ENCODE results near the gene ZDHHC1.

The ZDHHC1 gene

DNA sequence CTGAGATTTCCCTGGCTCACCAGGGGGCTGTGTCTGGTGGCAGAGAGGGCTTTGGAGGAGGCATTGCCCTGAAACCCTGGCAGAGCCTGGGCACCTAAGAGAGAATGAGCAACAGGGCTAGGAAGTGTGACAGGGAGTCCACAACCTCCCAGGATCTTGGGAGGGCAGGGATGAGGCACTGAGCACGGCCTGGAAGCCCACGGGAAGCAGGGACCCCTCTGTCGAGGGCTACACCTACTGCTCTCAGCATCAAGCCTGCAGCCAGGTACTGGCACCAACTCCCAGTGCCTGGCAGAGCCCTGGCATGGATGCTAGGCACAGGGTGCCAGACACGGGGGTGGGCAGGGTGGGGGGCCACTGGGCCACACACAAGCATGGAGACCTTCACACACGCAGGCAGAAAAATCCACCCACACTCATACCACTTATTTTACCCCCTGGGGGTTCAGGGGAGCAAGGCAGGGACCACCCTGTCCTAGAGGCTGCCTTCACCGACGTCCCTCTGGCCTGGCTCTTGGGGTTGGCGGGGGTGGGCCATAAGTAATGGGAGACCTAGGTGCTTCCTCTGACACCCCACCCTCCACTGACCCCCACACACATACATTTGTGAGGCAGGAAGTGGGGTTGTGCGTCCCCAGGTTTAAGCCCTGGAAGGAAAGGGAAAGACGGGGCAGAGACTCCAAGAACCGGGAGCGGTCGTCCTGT is 13.7 kb upstream of the ZDHHC1 start:
- TF ChIP-seq, protein P1, sequence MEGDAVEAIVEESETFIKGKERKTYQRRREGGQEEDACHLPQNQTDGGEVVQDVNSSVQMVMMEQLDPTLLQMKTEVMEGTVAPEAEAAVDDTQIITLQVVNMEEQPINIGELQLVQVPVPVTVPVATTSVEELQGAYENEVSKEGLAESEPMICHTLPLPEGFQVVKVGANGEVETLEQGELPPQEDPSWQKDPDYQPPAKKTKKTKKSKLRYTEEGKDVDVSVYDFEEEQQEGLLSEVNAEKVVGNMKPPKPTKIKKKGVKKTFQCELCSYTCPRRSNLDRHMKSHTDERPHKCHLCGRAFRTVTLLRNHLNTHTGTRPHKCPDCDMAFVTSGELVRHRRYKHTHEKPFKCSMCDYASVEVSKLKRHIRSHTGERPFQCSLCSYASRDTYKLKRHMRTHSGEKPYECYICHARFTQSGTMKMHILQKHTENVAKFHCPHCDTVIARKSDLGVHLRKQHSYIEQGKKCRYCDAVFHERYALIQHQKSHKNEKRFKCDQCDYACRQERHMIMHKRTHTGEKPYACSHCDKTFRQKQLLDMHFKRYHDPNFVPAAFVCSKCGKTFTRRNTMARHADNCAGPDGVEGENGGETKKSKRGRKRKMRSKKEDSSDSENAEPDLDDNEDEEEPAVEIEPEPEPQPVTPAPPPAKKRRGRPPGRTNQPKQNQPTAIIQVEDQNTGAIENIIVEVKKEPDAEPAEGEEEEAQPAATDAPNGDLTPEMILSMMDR (IDR thresholded peaks at IDR 0.05): no peak
- H3K4me1 ChIP-seq (ENCODE audit: control insufficient read depth in 1 of 2, insufficient read depth in 1 of 2, low read depth in 1 of 2, low read length in 1 of 2): peaks cover 15 to 21% of the 10 kb centered on the region in 2 experiments
- peaks cover 7% of the 10 kb centered on the region for H3K36me3 ChIP-seq
- H3K4me3 ChIP-seq (ENCODE audit: low read depth in 1 of 2, low read length in 1 of 2): peak overlapping the region; percentile 49 to 75
- no peaks in the 10 kb centered on the region for H3K9me3 ChIP-seq
- H3K27me3 ChIP-seq: peaks cover 86% of the 10 kb centered on the region
- H3K27ac ChIP-seq: no peak overlapping the region

DNA sequence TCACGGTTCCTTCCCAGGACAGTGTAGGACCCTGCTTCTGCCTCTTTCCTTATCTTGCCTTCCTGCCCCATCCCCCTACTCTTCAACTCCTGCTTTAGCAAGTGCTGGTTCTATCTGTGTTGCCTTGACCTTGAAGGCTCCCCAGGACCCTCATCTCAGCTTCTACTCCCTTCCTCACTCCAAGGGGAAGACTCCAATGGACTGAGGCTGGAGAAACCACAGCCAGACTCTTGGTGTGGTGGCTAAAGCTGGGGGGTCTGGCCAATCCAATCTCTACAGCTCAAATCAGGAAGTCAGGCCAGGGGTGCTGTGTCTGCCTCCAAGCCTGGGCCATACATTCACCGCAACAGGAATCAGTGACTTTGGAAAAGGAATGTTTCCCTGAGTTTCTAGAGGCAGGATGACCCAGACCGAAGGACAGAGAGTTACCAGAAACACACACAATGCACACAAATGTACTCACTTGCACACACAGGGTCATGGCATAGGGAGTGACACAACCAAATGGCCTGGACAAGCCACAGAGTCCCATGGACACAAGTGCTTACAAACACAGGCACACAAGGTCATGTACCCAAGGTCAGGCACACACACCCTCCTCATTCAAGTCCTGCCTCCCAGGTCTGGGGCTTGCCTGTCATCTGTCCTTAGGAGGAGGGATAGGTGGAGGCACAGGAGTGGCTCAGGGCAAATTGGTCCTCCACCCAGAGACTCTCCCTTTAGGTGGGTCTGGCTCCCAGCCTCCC is 12.9 kb upstream of the ZDHHC1 start:
- Histone ChIP-seq H3K27ac (no peak overlapping the region), H3K4me1 (ENCODE audit: control insufficient read depth in 1 of 2, insufficient read depth in 1 of 2, low read depth in 1 of 2, low read length in 1 of 2) (peaks cover 15 to 21% of the 10 kb centered on the region in 2 experiments), H3K27me3 (peaks cover 93% of the 10 kb centered on the region), H3K9me3 (no peaks in the 10 kb centered on the region), H3K36me3 (peaks cover 7% of the 10 kb centered on the region), H3K4me3 (ENCODE audit: low read depth in 1 of 2, low read length in 1 of 2) (no peak overlapping the region)
- TF ChIP-seq, protein P1 (IDR thresholded peaks at IDR 0.05): no peak

DNA sequence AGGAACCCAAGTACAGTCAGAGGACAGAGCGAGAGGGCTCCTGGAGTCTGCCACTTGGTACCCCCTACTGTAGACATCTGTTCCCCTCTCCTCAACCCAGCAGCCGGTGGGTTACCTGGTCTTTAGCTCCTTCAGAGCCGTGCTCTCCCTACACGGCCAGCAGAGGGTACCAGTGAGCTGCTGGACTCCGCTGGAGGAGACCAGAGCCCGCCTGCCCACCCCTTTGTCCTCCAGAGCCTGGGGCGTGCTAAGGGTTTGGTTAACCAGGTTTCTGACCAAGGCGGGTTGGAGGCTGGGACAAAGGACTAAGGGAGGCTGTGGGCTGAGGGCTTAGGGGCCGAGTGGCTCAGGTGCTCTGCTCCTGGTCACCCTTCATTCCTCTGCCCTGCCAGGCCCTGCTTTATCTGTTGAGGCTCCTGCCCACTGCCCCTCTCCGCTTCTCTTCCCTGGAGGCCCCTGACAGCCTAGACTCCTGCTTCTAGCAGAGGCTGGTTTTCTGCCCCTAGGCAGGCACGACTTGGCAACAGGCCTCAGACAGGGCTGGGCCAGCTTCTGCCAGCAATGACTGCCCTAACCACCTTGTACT is 12.0 kb upstream of the ZDHHC1 start:
- H3K27me3 ChIP-seq: peaks cover 96% of the 10 kb centered on the region
- H3K36me3 ChIP-seq: no peaks in the 10 kb centered on the region
- H3K4me3 ChIP-seq (ENCODE audit: low read depth in 1 of 2, low read length in 1 of 2): no peak overlapping the region
- H3K4me1 ChIP-seq (ENCODE audit: control insufficient read depth in 1 of 2, insufficient read depth in 1 of 2, low read depth in 1 of 2, low read length in 1 of 2): peaks cover 15 to 21% of the 10 kb centered on the region in 2 experiments
- TF ChIP-seq, protein P1 (IDR thresholded peaks at IDR 0.05): peak; percentile 57
- no peaks in the 10 kb centered on the region for H3K9me3 ChIP-seq
- no peak overlapping the region for H3K27ac ChIP-seq

DNA sequence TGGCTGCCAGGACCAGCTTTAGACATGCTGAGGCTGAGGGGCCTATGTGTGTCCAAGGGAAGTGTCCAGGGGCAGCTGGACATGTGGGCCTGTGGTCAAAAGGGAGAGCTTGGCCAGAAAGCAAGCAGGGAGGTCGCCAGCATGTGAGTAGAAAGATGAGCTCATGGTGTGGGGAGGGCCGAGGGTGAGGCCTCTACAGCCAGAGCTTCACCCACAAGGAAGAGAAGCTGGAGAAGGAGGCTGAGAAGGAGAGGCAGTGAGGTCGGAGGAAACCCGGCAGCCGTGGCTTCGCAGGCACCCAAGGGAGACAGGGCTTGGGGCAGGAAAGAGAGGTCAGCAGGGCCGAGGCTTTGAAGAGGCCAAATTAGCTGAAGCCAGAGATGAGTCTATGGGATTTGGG is 10.7 kb upstream of the ZDHHC1 start:
- H3K27ac ChIP-seq: no peak overlapping the region
- peaks cover 90% of the 10 kb centered on the region for H3K27me3 ChIP-seq
- H3K4me3 ChIP-seq (ENCODE audit: low read depth in 1 of 2, low read length in 1 of 2): no peak overlapping the region
- TF ChIP-seq, protein P1 (IDR thresholded peaks at IDR 0.05): no peak
- H3K4me1 ChIP-seq (ENCODE audit: control insufficient read depth in 1 of 2, insufficient read depth in 1 of 2, low read depth in 1 of 2, low read length in 1 of 2): peaks cover 14 to 19% of the 10 kb centered on the region in 2 experiments
- no peaks in the 10 kb centered on the region for H3K9me3 ChIP-seq
- no peaks in the 10 kb centered on the region for H3K36me3 ChIP-seq

DNA sequence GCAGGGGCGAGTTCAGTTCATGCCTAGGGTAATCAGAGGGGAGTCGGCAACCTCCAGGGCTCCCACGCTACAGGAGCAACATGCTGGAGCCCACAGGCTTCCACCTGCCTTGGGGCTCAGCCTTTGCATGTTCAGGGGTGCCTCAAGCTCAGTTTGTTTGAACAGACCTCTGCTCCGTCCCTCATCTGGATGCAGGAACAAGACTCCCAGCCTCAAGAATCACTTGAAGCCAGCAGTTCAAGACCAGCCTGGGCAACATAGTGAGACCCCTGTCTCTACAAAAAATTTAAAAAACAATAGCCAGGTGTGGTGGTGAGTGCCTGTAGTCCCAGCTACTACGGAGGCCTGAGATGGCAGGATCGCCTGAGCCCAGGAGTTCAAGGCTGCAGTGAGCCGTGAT is 9.7 kb upstream of the ZDHHC1 start:
- Histone ChIP-seq H3K27ac (no peak overlapping the region), H3K27me3 (peaks cover 81% of the 10 kb centered on the region), H3K36me3 (no peaks in the 10 kb centered on the region), H3K9me3 (no peaks in the 10 kb centered on the region), H3K4me1 (ENCODE audit: control insufficient read depth in 1 of 2, insufficient read depth in 1 of 2, low read depth in 1 of 2, low read length in 1 of 2) (peaks cover 6 to 12% of the 10 kb centered on the region in 2 experiments), H3K4me3 (ENCODE audit: low read depth in 1 of 2, low read length in 1 of 2) (no peak overlapping the region)
- TF ChIP-seq, protein P1 (IDR thresholded peaks at IDR 0.05): no peak
